Testis (tissue), 2 donors: Measurements from ENCODE around the gene OGN.
"Not testable (repeated sequence)": the region's sequence is repeated elsewhere in the genome, so short reads cannot be mapped to it uniquely, and the experiment has no call there.

ENCODE experiments used
- CTCF ChIP-seq, 3 experiments: fragments of 450-650 bp in 2 of 3; fragments of 200-600 bp in 1 of 3; sonication (generic) in 1 of 3; IDR thresholded peaks; one replicate each; pipeline ENCODE4 v1.5.1; 2016 to 2019; ENCODE audit warnings: antibody characterized with exemption in 3 of 3, mild to moderate bottlenecking in 2 of 3, moderate library complexity in 1 of 3
- POLR2A ChIP-seq: fragments of 450-650 bp; IDR thresholded peaks from one replicate; pipeline ENCODE4 v1.6.1; 2017; ENCODE audit warnings: antibody characterized with exemption, mild to moderate bottlenecking, moderate library complexity

GRCh38 chr9:92411157-92411556 is 6.8 kb upstream of the OGN start:
- not testable (repeated sequence) for TF ChIP-seq CTCF (IDR thresholded peaks at IDR 0.05); POLR2A
